ENCODE measurements around the gene RPRD1A.
"Not testable (repeated sequence)": the region's sequence is repeated elsewhere in the genome, so short reads cannot be mapped to it uniquely, and the experiment has no call there.

GRCh38 chr18:36072406-36072805 lies 5.0 kb upstream of the RPRD1A start:
- not testable (repeated sequence) for TF ChIP-seq FOXJ3 (CRISPR knock-in tag; IDR thresholded peaks at IDR 0.05); EP300 (IDR thresholded peaks at IDR 0.05; ENCODE audit: borderline replicate concordance in 1 of 2, low read depth in 1 of 2, low read length in 1 of 2); POLR2AphosphoS5 (IDR thresholded peaks at IDR 0.05; ENCODE audit: low read depth, low read length)
- TF ChIP-seq, protein P1, sequence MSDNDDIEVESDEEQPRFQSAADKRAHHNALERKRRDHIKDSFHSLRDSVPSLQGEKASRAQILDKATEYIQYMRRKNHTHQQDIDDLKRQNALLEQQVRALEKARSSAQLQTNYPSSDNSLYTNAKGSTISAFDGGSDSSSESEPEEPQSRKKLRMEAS (IDR thresholded peaks at IDR 0.05; ENCODE audit: low read depth) = not testable (repeated sequence)

Measured in SK-N-SH (cell line).